ENCODE data around the gene CSAD.

DNA sequence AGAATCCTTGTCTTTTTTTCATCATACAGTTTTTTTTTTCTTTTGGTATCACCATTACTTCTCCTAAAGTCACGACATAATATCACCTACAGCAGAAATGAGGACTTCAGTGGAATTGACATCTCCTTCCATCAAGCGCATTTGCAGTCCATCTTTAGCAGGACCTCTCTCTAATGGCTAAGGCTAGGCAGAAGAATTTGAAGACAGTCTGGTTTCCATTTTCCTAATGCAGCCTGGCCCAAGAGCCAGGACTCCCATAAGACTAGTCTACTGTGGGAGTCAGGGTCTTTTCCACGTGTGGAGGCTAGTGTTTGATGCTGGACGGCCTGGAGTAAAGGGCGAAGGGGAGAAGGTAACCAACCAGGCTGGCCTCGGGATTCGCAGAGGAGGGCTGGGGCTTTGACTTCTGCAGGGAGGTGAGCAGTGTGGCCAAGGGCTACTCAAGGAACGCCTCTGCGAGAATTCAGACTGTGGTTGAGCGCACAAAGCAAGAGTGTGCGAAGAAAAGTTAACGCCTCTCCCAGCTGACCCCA is 972 bp downstream of the CSAD start:
- TF ChIP-seq, protein P1, sequence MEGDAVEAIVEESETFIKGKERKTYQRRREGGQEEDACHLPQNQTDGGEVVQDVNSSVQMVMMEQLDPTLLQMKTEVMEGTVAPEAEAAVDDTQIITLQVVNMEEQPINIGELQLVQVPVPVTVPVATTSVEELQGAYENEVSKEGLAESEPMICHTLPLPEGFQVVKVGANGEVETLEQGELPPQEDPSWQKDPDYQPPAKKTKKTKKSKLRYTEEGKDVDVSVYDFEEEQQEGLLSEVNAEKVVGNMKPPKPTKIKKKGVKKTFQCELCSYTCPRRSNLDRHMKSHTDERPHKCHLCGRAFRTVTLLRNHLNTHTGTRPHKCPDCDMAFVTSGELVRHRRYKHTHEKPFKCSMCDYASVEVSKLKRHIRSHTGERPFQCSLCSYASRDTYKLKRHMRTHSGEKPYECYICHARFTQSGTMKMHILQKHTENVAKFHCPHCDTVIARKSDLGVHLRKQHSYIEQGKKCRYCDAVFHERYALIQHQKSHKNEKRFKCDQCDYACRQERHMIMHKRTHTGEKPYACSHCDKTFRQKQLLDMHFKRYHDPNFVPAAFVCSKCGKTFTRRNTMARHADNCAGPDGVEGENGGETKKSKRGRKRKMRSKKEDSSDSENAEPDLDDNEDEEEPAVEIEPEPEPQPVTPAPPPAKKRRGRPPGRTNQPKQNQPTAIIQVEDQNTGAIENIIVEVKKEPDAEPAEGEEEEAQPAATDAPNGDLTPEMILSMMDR (IDR thresholded peaks at IDR 0.05 in 8 of 11, conservative IDR thresholded peaks at IDR 0.05 in 3 of 11): no peak
- TF ChIP-seq POLR2AphosphoS5 (IDR thresholded peaks at IDR 0.05) (no peak), POLR2A (IDR thresholded peaks at IDR 0.05) (no peak)
